ENCODE results near the gene ATP5F1B. TPM values are rescaled to one million over a fixed set of nuclear protein-coding genes. Genes with fewer than 3 reads are reported as not detected.

ATP5F1B gene
- total RNA-seq, 1 experiment from 2014 or later, result 1,064 TPM

DNA sequence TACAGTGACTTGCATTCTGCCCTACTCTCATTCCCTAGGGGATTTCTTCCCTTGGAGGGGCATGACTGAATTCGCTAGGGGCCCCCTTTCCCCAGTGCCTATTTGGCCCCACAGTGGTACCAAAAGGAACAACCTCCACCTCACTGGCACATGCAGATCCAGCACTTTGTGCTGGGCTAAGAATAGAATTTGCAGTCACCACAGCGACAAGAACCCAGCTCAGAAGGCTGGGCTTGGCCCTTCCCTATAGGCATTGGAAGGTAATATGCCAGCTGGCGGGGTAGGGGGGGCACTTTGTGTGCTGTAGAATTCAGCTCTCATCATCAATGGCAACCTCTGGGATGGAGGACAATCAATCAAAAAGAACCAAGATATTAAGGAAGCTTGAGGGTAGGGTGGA, 29.5 kb downstream of the ATP5F1B start:
- POLR2A ChIA-PET, result no interaction called here
- Mint-ChIP-seq H3K27ac (no peak overlapping the region), H3K9me3 (no peaks in the 10 kb centered on the region), H3K4me3 (no peak overlapping the region), H3K4me1 (no peaks in the 10 kb centered on the region), H3K27me3 (ENCODE audit: low read depth) (no peaks in the 10 kb centered on the region), H3K36me3 (peaks cover 58% of the 10 kb centered on the region)
- DNase-seq (ENCODE audit: low spot score), result no peak
- CTCF ChIA-PET, result interaction anchor here (2.6 kb wide), 1 partner anchor 20 kb away, joined by 17 read pairs; no protein-coding TSS in a partner anchor
- no peak for ATAC-seq
- TF ChIP-seq, protein P1, sequence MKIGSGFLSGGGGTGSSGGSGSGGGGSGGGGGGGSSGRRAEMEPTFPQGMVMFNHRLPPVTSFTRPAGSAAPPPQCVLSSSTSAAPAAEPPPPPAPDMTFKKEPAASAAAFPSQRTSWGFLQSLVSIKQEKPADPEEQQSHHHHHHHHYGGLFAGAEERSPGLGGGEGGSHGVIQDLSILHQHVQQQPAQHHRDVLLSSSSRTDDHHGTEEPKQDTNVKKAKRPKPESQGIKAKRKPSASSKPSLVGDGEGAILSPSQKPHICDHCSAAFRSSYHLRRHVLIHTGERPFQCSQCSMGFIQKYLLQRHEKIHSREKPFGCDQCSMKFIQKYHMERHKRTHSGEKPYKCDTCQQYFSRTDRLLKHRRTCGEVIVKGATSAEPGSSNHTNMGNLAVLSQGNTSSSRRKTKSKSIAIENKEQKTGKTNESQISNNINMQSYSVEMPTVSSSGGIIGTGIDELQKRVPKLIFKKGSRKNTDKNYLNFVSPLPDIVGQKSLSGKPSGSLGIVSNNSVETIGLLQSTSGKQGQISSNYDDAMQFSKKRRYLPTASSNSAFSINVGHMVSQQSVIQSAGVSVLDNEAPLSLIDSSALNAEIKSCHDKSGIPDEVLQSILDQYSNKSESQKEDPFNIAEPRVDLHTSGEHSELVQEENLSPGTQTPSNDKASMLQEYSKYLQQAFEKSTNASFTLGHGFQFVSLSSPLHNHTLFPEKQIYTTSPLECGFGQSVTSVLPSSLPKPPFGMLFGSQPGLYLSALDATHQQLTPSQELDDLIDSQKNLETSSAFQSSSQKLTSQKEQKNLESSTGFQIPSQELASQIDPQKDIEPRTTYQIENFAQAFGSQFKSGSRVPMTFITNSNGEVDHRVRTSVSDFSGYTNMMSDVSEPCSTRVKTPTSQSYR (CRISPR knock-in tag; IDR thresholded peaks at IDR 0.05), result no peak
- no peak for TF ChIP-seq ZNF396 (CRISPR knock-in tag; IDR thresholded peaks at IDR 0.05; ENCODE audit: borderline replicate concordance)
- no peak for TF ChIP-seq JUN (CRISPR knock-in tag; IDR thresholded peaks at IDR 0.05)
- no peak for TF ChIP-seq MYBL2 (CRISPR knock-in tag; IDR thresholded peaks at IDR 0.05)
- TF ChIP-seq, protein P2, sequence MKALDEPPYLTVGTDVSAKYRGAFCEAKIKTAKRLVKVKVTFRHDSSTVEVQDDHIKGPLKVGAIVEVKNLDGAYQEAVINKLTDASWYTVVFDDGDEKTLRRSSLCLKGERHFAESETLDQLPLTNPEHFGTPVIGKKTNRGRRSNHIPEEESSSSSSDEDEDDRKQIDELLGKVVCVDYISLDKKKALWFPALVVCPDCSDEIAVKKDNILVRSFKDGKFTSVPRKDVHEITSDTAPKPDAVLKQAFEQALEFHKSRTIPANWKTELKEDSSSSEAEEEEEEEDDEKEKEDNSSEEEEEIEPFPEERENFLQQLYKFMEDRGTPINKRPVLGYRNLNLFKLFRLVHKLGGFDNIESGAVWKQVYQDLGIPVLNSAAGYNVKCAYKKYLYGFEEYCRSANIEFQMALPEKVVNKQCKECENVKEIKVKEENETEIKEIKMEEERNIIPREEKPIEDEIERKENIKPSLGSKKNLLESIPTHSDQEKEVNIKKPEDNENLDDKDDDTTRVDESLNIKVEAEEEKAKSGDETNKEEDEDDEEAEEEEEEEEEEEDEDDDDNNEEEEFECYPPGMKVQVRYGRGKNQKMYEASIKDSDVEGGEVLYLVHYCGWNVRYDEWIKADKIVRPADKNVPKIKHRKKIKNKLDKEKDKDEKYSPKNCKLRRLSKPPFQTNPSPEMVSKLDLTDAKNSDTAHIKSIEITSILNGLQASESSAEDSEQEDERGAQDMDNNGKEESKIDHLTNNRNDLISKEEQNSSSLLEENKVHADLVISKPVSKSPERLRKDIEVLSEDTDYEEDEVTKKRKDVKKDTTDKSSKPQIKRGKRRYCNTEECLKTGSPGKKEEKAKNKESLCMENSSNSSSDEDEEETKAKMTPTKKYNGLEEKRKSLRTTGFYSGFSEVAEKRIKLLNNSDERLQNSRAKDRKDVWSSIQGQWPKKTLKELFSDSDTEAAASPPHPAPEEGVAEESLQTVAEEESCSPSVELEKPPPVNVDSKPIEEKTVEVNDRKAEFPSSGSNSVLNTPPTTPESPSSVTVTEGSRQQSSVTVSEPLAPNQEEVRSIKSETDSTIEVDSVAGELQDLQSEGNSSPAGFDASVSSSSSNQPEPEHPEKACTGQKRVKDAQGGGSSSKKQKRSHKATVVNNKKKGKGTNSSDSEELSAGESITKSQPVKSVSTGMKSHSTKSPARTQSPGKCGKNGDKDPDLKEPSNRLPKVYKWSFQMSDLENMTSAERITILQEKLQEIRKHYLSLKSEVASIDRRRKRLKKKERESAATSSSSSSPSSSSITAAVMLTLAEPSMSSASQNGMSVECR (CRISPR knock-in tag; IDR thresholded peaks at IDR 0.05; ENCODE audit: borderline replicate concordance), result no peak
- TF ChIP-seq, protein P3, sequence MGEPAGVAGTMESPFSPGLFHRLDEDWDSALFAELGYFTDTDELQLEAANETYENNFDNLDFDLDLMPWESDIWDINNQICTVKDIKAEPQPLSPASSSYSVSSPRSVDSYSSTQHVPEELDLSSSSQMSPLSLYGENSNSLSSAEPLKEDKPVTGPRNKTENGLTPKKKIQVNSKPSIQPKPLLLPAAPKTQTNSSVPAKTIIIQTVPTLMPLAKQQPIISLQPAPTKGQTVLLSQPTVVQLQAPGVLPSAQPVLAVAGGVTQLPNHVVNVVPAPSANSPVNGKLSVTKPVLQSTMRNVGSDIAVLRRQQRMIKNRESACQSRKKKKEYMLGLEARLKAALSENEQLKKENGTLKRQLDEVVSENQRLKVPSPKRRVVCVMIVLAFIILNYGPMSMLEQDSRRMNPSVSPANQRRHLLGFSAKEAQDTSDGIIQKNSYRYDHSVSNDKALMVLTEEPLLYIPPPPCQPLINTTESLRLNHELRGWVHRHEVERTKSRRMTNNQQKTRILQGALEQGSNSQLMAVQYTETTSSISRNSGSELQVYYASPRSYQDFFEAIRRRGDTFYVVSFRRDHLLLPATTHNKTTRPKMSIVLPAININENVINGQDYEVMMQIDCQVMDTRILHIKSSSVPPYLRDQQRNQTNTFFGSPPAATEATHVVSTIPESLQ (CRISPR knock-in tag; IDR thresholded peaks at IDR 0.05), result no peak
- TF ChIP-seq, protein P4, sequence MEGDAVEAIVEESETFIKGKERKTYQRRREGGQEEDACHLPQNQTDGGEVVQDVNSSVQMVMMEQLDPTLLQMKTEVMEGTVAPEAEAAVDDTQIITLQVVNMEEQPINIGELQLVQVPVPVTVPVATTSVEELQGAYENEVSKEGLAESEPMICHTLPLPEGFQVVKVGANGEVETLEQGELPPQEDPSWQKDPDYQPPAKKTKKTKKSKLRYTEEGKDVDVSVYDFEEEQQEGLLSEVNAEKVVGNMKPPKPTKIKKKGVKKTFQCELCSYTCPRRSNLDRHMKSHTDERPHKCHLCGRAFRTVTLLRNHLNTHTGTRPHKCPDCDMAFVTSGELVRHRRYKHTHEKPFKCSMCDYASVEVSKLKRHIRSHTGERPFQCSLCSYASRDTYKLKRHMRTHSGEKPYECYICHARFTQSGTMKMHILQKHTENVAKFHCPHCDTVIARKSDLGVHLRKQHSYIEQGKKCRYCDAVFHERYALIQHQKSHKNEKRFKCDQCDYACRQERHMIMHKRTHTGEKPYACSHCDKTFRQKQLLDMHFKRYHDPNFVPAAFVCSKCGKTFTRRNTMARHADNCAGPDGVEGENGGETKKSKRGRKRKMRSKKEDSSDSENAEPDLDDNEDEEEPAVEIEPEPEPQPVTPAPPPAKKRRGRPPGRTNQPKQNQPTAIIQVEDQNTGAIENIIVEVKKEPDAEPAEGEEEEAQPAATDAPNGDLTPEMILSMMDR (IDR thresholded peaks at IDR 0.05), result no peak
- no peak for TF ChIP-seq ZNF263 (CRISPR knock-in tag; IDR thresholded peaks at IDR 0.05; ENCODE audit: low read depth)
- no peak for TF ChIP-seq TEAD4 (CRISPR knock-in tag; IDR thresholded peaks at IDR 0.05)
- TF ChIP-seq ZNF138 (CRISPR knock-in tag; conservative IDR thresholded peaks at IDR 0.05), result no peak
- TF ChIP-seq, protein P5, sequence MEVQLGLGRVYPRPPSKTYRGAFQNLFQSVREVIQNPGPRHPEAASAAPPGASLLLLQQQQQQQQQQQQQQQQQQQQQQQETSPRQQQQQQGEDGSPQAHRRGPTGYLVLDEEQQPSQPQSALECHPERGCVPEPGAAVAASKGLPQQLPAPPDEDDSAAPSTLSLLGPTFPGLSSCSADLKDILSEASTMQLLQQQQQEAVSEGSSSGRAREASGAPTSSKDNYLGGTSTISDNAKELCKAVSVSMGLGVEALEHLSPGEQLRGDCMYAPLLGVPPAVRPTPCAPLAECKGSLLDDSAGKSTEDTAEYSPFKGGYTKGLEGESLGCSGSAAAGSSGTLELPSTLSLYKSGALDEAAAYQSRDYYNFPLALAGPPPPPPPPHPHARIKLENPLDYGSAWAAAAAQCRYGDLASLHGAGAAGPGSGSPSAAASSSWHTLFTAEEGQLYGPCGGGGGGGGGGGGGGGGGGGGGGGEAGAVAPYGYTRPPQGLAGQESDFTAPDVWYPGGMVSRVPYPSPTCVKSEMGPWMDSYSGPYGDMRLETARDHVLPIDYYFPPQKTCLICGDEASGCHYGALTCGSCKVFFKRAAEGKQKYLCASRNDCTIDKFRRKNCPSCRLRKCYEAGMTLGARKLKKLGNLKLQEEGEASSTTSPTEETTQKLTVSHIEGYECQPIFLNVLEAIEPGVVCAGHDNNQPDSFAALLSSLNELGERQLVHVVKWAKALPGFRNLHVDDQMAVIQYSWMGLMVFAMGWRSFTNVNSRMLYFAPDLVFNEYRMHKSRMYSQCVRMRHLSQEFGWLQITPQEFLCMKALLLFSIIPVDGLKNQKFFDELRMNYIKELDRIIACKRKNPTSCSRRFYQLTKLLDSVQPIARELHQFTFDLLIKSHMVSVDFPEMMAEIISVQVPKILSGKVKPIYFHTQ (CRISPR knock-in tag; IDR thresholded peaks at IDR 0.05), result no peak
- TF ChIP-seq SMAD4 (CRISPR knock-in tag; IDR thresholded peaks at IDR 0.05), result no peak
- no peak for TF ChIP-seq KAT7 (CRISPR knock-in tag; IDR thresholded peaks at IDR 0.05; ENCODE audit: borderline replicate concordance)
- TF ChIP-seq NR3C1 (CRISPR knock-in tag; conservative IDR thresholded peaks at IDR 0.05; ENCODE audit: low read depth), result no peak
- no peak for TF ChIP-seq FOXJ3 (CRISPR knock-in tag; IDR thresholded peaks at IDR 0.05; ENCODE audit: borderline replicate concordance)
